NK-92 (cell line): ENCODE measurements around the gene DCUN1D4.

Source experiments
- DNase-seq: peaks from one replicate; lab custom pipeline; 2025; ENCODE audit not compliant: unreplicated experiment; lab: John Stamatoyannopoulos, UW

DCUN1D4 gene

DNA sequence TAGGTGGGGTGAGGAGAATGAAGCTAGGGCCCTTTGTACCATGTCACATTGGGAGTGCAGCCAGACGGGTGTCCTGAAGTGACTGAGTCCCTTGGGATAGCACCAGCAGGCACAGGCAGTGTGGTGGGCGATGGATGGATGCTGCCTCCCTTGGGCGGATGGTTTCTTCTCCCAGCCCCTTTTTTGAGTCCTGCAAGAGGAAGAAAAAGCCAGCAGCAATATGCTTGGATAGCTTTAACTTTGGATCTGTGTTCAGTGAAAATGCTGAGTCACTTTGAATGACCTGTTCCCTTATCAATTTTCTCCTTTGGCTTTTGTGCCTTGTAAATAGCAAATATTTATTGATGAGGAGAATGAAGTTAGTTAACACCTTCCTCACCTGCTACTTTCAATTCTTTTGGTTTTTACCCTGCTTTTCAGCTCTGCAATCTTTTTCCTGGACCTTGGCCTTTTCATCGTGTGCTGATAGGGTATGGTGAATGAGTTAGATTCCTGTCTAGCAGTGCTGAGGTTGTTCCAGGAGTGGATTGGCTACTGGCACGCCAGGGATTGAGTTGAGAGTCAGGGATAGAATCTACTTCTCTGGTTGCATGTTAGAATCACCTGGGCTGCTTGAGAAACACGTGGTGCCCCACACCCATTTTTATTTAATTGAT is 10.2 kb downstream of the DCUN1D4 start:
- no peak for DNase-seq

DNA sequence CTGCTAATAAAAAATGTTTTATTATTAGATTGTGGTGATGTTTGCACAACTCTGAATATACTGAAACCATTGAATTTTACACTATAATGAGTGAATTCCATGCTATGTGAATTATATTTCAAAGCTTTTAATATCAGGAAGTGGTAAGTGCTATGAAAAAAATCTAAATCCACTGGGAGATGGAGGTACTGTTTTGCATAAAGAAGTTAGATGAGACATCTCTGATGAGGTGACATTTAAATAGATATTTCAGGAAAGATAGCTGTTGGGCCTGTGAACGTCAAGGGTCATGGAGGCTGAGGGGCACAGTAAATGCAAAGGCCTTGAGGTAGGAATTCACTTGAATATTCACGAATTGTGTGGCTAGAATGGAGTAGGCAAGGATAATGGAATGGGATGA is 12.3 kb downstream of the DCUN1D4 start:
- DNase-seq, result no peak

DNA sequence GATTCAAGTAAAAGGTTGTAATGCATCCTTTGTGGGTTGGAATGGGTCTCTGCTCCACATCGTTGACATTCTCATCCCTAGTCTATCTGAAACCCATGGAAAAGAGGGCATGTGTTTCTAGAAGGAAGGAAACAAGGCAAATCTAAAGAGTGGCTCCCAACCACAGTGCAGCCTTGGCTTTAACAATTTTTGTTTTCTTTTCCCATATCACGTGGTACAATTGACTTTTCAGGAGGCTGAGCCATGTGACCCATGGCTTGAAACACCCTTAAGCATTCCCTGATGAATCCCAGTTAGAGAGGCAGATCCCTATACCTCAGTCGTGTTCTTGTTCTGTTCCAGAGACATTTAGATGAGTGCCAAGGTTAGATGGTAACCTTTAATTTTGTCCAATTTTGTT is 12.8 kb downstream of the DCUN1D4 start:
- DNase-seq, result no peak

DNA sequence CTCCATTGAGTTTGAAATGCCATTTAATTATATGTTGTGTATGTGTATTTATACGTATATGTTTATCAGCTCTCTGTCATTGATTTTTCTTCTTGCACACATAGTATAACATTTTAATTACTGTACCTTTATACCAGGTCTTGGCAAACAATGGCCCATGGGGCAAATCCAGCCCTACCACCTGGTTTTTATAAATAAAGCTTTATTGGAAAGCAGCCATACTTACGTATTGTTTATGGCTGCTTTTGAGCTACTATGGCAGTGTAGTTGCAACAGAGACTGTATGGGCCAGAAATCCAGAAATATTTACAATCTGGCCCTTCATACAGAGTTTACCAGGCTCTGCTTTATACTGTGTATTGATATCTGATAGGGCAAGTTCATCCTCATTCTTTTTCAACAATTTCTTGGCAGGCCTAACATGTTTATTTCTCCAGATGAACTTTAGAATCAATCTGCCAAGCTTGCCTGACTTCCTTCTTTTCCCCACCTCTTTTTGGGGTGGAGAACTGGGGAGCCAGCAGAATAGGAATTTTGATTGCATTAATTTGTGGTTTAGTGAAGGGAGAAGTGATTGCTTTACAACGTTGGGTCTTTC is 15.8 kb downstream of the DCUN1D4 start:
- DNase-seq, result no peak

DNA sequence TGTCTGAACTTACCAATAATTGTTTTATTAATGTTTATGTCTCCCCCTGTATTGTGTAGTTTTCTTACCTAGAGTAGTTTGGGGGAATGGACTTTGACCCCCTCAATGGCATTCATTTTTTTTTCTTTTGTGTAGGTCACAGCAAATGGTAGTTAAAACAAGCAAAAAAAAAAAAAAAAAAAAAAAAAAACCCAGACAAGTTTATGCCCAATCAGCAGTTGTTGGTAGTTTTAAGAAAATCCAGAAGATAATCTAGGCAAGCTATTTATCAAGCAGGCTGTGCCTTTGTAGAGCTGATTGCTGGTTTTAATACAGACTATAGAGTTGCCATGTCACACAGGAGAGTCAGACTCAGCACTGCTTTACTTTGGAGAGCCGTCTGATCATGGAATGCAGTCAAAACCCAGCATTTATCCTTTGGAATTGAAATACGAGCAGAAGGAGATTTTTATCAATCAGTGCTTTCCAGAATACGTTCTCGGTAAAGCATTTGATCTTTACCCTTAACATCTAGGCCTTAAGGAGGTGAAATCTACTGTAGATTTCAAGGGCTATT is 16.6 kb downstream of the DCUN1D4 start:
- no peak for DNase-seq

DNA sequence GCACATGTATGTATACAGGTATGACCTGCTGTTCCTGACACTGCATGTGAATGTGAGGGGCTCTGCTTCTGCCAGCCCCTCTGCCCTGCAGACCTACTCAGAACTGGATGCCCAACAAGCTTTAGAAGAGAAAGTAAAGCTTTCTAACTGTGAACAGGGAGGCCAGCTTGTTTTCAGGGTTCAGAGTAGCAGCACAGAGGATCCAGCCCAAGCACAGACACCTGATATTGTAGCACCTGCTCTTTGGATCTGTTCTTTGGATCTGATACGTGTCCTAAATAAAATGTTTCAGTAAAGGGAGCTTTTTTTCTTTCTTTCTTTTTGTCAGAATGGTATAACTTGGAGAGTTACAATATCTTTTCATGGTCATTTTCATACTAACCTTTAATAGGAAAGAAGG is 19.2 kb downstream of the DCUN1D4 start:
- no peak for DNase-seq

- no peak for DNase-seq
Measured at GRCh38 chr4:51862781-51863180, 19.8 kb downstream of the DCUN1D4 start.

DNA sequence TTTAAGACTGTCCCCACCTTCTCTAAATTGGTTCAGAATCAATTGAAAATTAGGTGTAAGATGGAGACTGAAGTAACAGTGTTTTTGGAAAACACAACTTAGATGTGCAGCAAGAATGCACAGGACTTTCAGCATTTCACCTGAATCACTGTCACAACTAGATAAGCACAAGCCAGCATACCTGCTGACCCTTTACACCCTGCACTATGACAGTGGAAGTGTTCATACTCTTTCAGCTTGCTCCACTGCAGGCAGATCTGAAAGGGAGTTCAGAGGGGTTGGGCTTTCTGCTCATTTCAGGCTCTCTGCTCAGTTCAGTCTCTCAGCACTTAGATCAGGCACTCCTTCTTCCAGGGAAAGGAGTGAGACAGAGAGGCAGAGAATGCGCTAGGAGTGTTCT is 22.8 kb downstream of the DCUN1D4 start:
- no peak for DNase-seq

- no peak for DNase-seq
Measured at GRCh38 chr4:51866835-51867234, 23.9 kb downstream of the DCUN1D4 start.

GRCh38 chr4:51867689-51868448 is 24.9 kb downstream of the DCUN1D4 start:
- no peak for DNase-seq

DNA sequence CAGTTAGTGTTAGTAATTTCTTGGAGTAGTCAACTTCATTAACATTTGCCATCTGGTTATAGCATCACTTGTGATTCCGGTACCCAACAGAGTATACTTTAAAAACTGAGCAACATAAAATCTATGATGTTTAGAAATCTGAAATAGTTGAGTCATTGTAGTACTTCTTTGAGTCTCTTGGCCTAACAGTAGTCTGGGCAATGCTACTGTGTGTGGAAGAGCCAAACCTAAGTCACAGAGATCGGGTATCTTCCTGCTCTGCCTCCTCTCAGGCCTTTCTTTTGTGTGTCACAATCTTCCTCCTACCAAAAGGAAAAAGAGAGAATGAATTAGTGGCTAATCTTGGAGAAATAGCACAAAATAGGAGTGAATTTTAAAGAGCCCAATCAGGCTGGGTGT is 25.5 kb downstream of the DCUN1D4 start:
- DNase-seq, result no peak

- no peak for DNase-seq
Measured at GRCh38 chr4:51870441-51871188, 27.7 kb downstream of the DCUN1D4 start.

GRCh38 chr4:51872283-51872997 is 29.5 kb downstream of the DCUN1D4 start:
- no peak for DNase-seq

DNA sequence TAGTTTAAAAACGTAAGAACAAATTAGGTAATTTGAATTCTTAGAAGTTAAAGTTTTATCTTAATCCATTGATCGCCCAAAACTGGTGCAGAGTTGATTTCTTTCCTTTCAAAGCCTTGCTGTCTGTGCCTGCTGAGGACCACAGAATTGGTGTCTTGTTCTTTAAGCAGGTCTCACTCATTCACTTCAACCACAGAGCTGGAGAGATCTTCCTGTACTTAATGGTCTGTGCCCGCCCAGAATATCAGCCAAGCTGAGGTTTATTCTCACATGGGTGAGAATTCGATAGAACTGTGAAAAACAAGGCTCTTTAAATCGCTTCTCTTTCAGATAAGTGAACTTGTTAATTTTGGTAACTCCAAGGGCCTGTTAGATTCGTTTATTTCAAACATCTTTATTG is 31.6 kb downstream of the DCUN1D4 start:
- DNase-seq, result no peak

DNA sequence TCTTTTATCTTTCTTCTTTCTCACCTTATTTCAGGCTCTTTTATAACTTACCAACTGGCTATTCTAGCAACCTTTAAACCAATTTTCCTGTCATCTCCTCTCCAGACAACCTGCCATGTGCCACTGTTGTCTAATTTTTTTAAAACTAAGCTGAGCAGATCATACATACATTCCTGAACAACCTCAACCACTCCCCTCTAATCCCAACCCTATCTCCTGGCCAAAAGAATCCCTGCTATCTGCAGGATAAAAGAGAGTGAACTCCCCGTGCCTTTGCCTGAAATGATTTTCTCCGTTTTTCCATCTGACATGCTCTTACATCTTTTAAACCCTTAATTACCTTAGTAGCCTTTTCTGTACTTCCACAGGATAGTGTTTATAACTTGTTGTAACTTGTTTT is 35.5 kb downstream of the DCUN1D4 start:
- no peak for DNase-seq

DNA sequence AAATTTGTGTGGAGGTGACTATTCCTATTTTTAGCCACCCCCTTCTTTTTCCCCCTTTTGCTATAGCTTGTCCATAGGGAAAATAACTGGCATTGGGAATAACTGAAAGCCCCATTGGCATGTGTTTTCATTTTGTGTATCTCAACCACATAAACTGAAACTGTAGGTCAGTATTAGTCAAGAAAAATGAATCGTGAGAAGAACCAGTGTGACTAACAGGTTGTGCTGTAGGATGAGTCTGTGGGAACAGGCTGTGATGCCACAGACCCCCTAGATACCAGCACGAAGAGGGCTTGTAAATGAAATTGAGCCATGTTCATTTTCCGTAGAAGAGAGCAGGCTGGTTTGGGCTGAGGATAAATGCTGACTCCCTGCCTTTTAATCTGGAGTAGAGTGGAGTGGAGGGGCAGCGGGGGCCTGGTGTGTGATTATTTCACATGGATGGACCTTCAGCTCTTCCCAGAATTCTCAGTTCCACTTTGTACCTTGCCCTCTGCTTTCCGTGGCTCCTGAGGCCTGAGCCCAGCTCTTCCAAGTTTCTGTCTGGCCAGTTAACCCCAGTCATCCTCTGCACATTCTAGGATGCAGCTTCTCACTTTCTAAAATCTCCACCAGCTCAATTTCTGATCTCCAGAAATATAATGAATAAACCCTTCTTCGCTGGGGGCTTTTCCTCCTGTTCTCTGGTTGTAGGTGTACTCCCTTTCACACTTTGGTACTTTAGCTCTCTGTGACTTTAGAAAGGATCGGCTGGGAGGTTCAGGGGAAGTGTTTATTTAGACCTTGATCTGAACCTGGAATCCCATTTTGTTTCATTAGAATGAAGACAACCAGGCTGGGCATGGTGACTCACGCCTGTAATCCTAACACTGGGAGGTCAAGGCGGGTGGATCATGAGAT is 37.3 kb downstream of the DCUN1D4 start:
- DNase-seq, result no peak

- no peak for DNase-seq
Measured at GRCh38 chr4:51884055-51884454, 41.1 kb downstream of the DCUN1D4 start.

- no peak for DNase-seq
Measured at GRCh38 chr4:51884606-51885005, 41.7 kb downstream of the DCUN1D4 start.

- no peak for DNase-seq
Measured at GRCh38 chr4:51885363-51885762, 42.4 kb downstream of the DCUN1D4 start.

GRCh38 chr4:51890760-51891159 is 47.8 kb downstream of the DCUN1D4 start:
- DNase-seq, result no peak
